ENCODE measurements around the gene DGLUCY.

GRCh38 chr14:91258876-91259275 is 145.0 kb downstream of the DGLUCY start:
- TF ChIP-seq CTCF (CRISPR knock-in tag; IDR thresholded peaks at IDR 0.05) (no peak), U2AF2 (IDR thresholded peaks at IDR 0.05; ENCODE audit: low read depth, low read length) (no peak), SP2 (CRISPR knock-in tag; IDR thresholded peaks at IDR 0.05) (no peak)

All from HepG2 (cell line).